ENCODE results near the gene THEM5. TPM values are rescaled to one million over a fixed set of nuclear protein-coding genes. Genes with fewer than 3 reads are reported as not detected.
"Not testable (repeated sequence)": the region's sequence is repeated elsewhere in the genome, so short reads cannot be mapped to it uniquely, and the experiment has no call there.

Gene THEM5
- total RNA-seq, 4 donors from 2014 or later, result not detected

GRCh38 chr1:151859891-151860293, 6.4 kb upstream of the THEM5 start:
- Histone ChIP-seq H3K36me3 (no peaks in the 10 kb centered on the region), H3K27ac (no peak overlapping the region), H3K9me3 (no peaks in the 10 kb centered on the region), H3K27me3 (no peaks in the 10 kb centered on the region), H3K4me3 (no peak overlapping the region), H3K4me1 (no peaks in the 10 kb centered on the region)
- no peak for DNase-seq
- no peak for TF ChIP-seq POLR2A (IDR thresholded peaks at IDR 0.05)
- no peak for TF ChIP-seq CTCF (IDR thresholded peaks at IDR 0.05)

DNA sequence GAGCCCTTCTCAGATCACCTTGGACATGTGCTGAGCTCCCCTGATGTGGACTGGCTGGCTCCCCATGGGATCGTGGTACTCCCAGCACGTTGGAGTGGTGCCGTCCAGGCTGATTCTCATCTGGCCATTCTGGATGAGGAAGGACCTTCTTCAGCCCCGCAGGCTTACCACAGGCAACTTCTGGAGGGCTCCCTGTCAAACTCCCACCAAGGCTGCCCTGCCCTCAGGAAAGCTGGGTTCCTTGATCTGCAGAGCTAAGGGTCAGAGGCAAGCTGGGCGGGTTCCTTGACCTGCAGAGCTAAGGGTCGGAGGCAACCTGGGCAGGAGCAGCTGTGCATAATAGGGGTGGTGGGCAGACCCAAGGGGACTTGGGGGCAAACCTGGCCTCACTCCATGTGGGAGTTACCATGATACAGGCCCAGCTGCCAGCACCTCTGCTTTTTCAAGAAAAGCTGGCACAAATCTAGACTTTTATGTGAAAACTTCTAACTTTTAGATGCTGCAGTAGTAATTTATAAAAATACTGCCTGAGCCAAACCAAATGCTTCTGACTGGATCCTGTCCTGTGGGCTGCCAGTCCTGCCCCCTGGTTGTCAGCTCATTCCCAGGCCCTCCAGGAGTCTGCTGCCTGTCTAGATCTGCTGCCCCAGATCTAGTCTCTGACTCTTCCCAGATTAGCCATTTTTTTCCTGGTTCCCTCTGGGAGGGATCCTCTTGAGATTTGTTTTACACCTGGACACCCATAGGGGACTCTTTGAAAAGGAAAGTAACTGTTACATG, 5.6 kb upstream of the THEM5 start:
- H3K27me3 ChIP-seq, result no peaks in the 10 kb centered on the region
- no peaks in the 10 kb centered on the region for H3K36me3 ChIP-seq
- H3K4me3 ChIP-seq, result no peak overlapping the region
- no peaks in the 10 kb centered on the region for H3K9me3 ChIP-seq
- H3K27ac ChIP-seq, result no peak overlapping the region
- no peaks in the 10 kb centered on the region for H3K4me1 ChIP-seq
- TF ChIP-seq POLR2A (IDR thresholded peaks at IDR 0.05), result no peak
- no peak for TF ChIP-seq CTCF (IDR thresholded peaks at IDR 0.05)
- DNase-seq, result no peak

DNA sequence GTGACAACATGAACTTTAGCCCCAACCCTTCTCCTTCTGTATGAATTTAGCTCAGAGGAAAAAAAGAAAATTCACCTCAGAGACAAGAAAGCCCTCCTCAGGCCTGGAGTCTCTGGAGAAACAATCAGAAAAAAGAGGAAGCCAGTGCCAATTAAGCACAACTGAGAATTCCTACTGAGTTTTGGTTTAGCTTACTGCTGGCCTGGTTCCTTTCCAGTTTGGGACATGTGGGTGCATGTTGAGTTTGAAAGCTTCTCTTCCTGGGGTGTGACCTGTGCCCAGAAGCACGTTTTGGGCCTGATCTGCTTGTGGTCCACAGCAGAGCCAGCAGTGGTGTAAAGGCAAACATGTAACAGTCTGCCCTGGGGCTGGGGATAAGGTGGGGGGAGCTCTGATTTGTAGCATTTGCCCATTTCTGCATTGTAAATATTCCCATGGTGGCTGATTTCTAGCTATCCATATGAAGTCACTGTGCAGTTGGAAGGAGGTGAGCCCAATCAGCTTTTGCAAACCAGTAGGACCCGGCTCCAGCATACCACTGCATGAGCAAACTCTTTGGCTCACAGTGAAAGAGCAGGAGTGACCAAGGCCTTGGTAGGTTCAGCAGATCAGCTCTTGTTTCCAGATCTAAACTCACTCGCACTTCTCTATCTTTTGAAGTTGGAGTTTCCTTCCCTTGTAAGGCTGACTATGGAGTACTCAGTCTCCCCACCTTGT, 4.7 kb upstream of the THEM5 start:
- Histone ChIP-seq H3K27me3 (no peaks in the 10 kb centered on the region), H3K9me3 (no peaks in the 10 kb centered on the region), H3K4me3 (no peak overlapping the region), H3K27ac (no peak overlapping the region), H3K36me3 (no peaks in the 10 kb centered on the region), H3K4me1 (no peaks in the 10 kb centered on the region)
- DNase-seq, result no peak
- TF ChIP-seq POLR2A (IDR thresholded peaks at IDR 0.05) (no peak), CTCF (IDR thresholded peaks at IDR 0.05) (no peak)

DNA sequence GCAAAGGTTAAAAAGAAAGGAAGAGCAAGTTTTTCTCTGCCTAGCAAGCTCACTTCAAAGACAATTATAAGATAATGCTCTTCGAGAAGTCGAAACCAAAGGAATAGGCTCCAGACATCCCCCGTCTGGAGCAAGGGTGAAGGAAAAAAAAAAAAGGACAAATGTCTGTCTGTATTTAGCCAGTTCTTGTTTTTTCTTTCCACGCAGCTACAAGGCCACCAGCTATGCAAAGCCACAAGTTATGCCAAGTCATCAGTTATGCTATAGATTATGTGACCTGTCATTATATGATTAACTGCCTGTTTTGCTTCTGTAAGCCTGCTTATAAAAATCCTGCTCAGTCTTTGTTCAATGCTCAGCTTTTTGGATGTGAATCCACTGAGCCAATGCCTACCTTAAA, 2.4 kb upstream of the THEM5 start:
- H3K27me3 ChIP-seq, result no peaks in the 10 kb centered on the region
- no peak overlapping the region for H3K4me3 ChIP-seq
- no peaks in the 10 kb centered on the region for H3K36me3 ChIP-seq
- H3K4me1 ChIP-seq, result no peaks in the 10 kb centered on the region
- TF ChIP-seq CTCF (IDR thresholded peaks at IDR 0.05) (no peak), POLR2A (IDR thresholded peaks at IDR 0.05) (no peak)
- no peak overlapping the region for H3K27ac ChIP-seq
- no peak for DNase-seq
- no peaks in the 10 kb centered on the region for H3K9me3 ChIP-seq

GRCh38 chr1:151855516-151855915, 2.0 kb upstream of the THEM5 start:
- H3K36me3 ChIP-seq, H3K27me3 ChIP-seq, H3K4me1 ChIP-seq, H3K27ac ChIP-seq, H3K4me3 ChIP-seq, H3K9me3 ChIP-seq, DNase-seq: not testable (repeated sequence)

DNA sequence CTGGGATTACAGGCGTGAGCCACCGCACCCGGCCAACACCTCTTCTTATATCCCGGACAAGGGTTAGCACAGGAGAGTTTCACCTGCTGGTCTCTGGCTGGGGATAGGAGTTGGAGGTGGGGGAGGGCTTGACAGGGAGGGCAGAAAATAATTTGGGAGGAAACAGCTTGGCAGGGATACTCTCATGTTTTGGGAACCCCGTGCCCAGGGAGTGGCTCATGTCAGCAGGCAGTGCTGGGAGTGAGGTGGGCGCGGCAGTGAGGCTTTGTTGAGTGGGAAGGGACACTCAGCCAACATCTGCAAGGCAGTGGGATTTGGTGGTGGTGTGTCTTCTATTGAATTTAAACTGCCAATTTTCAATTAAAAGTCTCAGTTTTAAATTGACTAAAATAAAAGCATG, 1.1 kb upstream of the THEM5 start:
- no peak for DNase-seq
- no peaks in the 10 kb centered on the region for H3K4me1 ChIP-seq
- no peak overlapping the region for H3K27ac ChIP-seq
- TF ChIP-seq POLR2A (IDR thresholded peaks at IDR 0.05) (no peak), CTCF (IDR thresholded peaks at IDR 0.05) (no peak)
- no peaks in the 10 kb centered on the region for H3K9me3 ChIP-seq
- H3K36me3 ChIP-seq, result no peaks in the 10 kb centered on the region
- no peaks in the 10 kb centered on the region for H3K27me3 ChIP-seq
- H3K4me3 ChIP-seq, result no peak overlapping the region

Measured in Peyer's patch (tissue), 4 donors.